ENCODE data around the gene TRIM65. TPM values are rescaled to one million over a fixed set of nuclear protein-coding genes. Genes with fewer than 3 reads are reported as not detected.
"Not testable (repeated sequence)": the region's sequence is repeated elsewhere in the genome, so short reads cannot be mapped to it uniquely, and the experiment has no call there.

Gene TRIM65
- total and polyA plus RNA-seq, 3 donors from 2014 or later, result 8.6 to 25.5 (median 23.4) TPM

DNA sequence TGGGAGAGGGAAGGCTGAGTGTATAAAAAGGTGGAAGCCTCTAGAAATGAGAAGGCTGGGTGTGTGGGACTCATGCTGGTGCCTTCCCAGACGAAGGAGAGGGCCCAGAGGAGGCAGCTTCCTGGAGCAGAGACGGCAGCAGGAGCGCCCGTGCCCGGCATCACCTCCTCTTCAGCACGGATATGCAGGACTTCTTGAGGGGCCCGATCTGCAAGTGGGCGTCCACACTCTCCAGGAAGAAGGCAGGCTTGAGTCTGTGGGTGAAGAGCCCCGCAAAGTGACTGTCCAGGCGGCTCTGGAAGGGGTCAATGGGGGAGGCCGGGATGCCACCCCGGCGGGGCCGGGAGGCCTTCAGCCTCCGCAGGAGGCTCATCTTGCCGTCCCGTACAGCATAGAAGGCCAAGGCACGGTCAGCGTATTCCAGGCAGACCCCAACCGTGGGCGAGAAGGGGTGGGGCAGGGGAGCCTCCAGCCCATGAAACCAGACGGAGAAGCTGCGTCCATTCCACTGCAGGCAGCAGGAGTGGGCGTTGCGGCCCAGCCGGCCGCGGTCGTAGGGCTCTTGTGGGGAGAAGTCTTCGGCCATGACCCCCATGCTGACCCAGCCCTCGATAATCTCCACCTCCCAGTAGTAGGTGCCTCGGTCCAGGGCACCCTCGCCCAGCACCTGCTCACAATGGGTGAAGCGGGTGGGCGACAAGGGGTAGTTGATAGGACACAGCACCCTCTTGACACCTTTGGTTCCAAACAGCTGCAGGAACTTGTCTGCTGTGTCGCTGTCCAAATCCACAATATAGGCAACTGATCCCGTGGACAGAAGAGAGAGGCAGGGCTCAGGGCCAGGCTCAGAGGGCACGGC is 22.2 kb downstream of the TRIM65 start:
- no peaks in the 10 kb centered on the region for H3K36me3 ChIP-seq (ENCODE audit: low read depth, missing control alignments)
- intact Hi-C loops (cut with DNase I; ENCODE audit: low total_unique reads), result no loop called here
- no peaks in the 10 kb centered on the region for H3K27me3 ChIP-seq
- WGBS, 2 donors, result 70 to 80% methylated on average over 33 to 38 of the region's 38 CpGs
- peaks cover 70% of the 10 kb centered on the region for H3K4me1 ChIP-seq
- no peak overlapping the region for H3K4me3 ChIP-seq
- no peak for DNase-seq
- TF ChIP-seq, protein P1, sequence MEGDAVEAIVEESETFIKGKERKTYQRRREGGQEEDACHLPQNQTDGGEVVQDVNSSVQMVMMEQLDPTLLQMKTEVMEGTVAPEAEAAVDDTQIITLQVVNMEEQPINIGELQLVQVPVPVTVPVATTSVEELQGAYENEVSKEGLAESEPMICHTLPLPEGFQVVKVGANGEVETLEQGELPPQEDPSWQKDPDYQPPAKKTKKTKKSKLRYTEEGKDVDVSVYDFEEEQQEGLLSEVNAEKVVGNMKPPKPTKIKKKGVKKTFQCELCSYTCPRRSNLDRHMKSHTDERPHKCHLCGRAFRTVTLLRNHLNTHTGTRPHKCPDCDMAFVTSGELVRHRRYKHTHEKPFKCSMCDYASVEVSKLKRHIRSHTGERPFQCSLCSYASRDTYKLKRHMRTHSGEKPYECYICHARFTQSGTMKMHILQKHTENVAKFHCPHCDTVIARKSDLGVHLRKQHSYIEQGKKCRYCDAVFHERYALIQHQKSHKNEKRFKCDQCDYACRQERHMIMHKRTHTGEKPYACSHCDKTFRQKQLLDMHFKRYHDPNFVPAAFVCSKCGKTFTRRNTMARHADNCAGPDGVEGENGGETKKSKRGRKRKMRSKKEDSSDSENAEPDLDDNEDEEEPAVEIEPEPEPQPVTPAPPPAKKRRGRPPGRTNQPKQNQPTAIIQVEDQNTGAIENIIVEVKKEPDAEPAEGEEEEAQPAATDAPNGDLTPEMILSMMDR (IDR thresholded peaks at IDR 0.05), result no peak
- no peak for TF ChIP-seq POLR2A (IDR thresholded peaks at IDR 0.05)
- H3K27ac ChIP-seq, result peak overlapping the region; percentile 90 to 93
- H3K9me3 ChIP-seq, result no peaks in the 10 kb centered on the region

DNA sequence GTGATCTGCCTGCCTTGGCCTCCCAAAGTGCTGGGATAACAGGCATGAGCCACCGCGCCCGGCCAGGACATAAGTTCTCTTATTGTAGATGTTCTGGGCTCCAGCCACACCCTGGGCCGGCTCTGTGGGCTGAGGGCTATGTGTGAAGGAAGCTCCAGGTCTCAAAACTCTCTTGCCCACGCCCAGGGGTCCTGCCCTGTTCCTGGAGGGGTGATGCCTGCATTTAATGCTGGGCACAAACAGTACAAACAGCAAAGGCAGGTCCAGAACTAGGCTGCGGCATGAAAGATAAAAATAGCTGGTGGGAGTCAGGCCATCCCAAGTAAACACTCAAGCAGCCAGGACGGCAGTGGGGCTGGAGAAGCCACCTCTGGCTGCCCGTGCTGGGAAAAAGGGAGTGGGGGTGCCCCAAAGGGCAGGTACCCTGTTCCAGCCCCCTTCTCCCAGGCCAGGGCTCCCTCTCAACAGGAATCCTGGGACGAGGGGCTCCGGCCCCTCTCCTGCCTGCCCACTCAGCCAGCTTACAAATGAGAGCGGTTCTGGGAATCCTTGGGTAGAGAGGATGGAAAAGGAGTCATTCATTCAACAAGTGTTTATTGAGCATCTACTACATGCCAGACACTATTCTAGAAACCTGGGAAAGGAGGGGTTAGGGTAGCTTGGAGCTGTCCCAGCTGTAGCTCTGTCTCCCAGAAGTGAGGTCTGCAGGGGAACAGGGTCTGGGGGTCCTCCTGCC is 23.0 kb downstream of the TRIM65 start:
- intact Hi-C loops (cut with DNase I; ENCODE audit: low total_unique reads), result no loop called here
- TF ChIP-seq, protein P1 (IDR thresholded peaks at IDR 0.05), result no peak
- no peak for TF ChIP-seq POLR2A (IDR thresholded peaks at IDR 0.05)
- H3K36me3 ChIP-seq (ENCODE audit: low read depth, missing control alignments), result no peaks in the 10 kb centered on the region
- WGBS, 2 donors, result 37 to 56% methylated on average over 7 to 11 of the region's 11 CpGs
- H3K27me3 ChIP-seq, result no peaks in the 10 kb centered on the region
- H3K4me1 ChIP-seq, result peaks cover 78% of the 10 kb centered on the region
- H3K9me3 ChIP-seq, result no peaks in the 10 kb centered on the region
- peak; percentile 54 for DNase-seq
- no peak overlapping the region for H3K4me3 ChIP-seq
- peak overlapping the region; percentile 90 to 93 for H3K27ac ChIP-seq

DNA sequence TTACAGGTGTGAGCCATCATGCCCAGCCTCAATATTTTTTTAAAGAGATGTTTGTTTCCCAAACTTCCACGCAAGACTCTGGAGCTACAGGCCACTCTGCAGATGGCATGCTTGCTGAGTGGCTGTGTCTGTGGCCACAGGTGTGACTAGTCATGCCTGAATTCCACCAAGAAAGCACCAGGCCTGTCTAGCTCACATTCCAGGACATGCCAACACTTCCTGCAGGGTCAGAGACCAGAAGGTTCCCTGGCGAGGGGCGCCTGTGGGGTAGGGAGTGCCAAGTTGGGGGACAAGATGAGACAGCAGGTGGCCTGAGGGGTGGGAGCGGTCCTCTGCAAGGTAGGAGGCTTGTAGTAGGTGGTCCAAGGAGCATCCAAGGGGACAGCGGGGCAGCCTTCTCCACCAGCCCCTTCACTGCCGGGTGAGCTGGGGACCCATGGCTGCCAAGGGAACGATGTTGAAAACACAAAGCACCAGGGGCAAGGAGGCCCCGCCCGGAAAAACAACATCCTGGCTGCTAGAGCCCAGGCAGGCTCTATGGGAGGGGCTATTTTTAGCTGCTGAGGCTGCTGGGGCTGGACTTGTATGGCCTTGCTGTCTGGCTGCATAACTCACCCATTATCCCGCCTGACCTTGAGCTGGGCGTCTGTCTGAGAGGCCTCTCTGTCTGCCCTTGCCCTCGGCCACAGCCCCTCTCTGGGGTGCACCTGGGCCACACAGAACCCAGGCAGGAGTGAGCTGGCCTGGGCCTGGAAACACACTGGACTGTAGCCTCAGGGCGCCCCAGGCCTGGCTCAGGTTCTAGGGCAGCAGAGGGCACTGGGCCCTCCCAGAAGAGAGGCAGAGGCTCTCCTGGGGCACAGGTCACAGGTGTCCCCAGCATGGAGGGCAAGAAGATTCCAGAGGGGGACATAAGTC is 24.1 kb downstream of the TRIM65 start:
- Histone ChIP-seq H3K9me3 (no peaks in the 10 kb centered on the region), H3K27me3 (no peaks in the 10 kb centered on the region), H3K4me1 (peaks cover 80% of the 10 kb centered on the region), H3K27ac (peak overlapping the region; percentile 90 to 93), H3K36me3 (ENCODE audit: low read depth, missing control alignments) (no peaks in the 10 kb centered on the region), H3K4me3 (no peak overlapping the region)
- peak; percentile 92 for DNase-seq
- intact Hi-C loops (cut with DNase I; ENCODE audit: low total_unique reads), result no loop called here
- WGBS, 2 donors, result 24 to 31% methylated on average over 7 to 13 of the region's 13 CpGs
- TF ChIP-seq, protein P1 (IDR thresholded peaks at IDR 0.05), result no peak
- no peak for TF ChIP-seq POLR2A (IDR thresholded peaks at IDR 0.05)

- WGBS, 2 donors, result 71 to 73% methylated on average over 10 of the region's 10 CpGs
- DNase-seq; H3K9me3 ChIP-seq; H3K4me3 ChIP-seq; H3K36me3 ChIP-seq (ENCODE audit: low read depth, missing control alignments); intact Hi-C loops (cut with DNase I; ENCODE audit: low total_unique reads); H3K27me3 ChIP-seq: not testable (repeated sequence)
- Histone ChIP-seq H3K27ac (peak overlapping the region; percentile 73 to 90), H3K4me1 (peaks cover 56% of the 10 kb centered on the region)
Observed at GRCh38 chr17:75870228-75870627, 26.5 kb downstream of the TRIM65 start.
